Trophoblast cell (in vitro differentiated cells and primary cell): ENCODE data around the gene CIT.

ENCODE experiments used
- DNase-seq, 2 donors: peaks; one replicate each; pipeline ENCODE4 v3.0.0-alpha.2; 2016
- H2AFZ ChIP-seq: 2 replicates; pipeline ENCODE4 v1.6.1; 2013; ENCODE audit warnings: low read length, moderate library complexity, mild to moderate bottlenecking; ENCODE audit not compliant: insufficient read depth, poor library complexity
- H2AK5ac ChIP-seq: 2 replicates; pipeline ENCODE4 v1.6.1; 2013; ENCODE audit warnings: mild to moderate bottlenecking, low read length
- H2BK120ac ChIP-seq: 2 replicates; pipeline ENCODE4 v1.6.1; 2013; ENCODE audit warnings: low read length, mild to moderate bottlenecking, moderate library complexity; ENCODE audit not compliant: insufficient read depth, poor library complexity
- H2BK12ac ChIP-seq: 2 replicates; pipeline ENCODE4 v1.6.1; 2013; ENCODE audit warnings: mild to moderate bottlenecking, low read length, moderate library complexity
- H2BK5ac ChIP-seq: 2 replicates; pipeline ENCODE4 v1.6.1; 2013; ENCODE audit warnings: low read length, low read depth, moderate library complexity, mild to moderate bottlenecking; ENCODE audit not compliant: poor library complexity
- H3K14ac ChIP-seq: 2 replicates; pipeline ENCODE4 v1.6.1; 2013; ENCODE audit warnings: mild to moderate bottlenecking, low read length
- H3K18ac ChIP-seq: 2 replicates; pipeline ENCODE4 v1.6.1; 2013; ENCODE audit warnings: mild to moderate bottlenecking, low read length
- H3K23ac ChIP-seq: 2 replicates; pipeline ENCODE4 v1.6.1; 2013; ENCODE audit warnings: low read length
- H3K27ac ChIP-seq: 2 replicates; pipeline ENCODE4 v1.5.1; 2013; ENCODE audit warnings: low read depth, mild to moderate bottlenecking, inconsistent platforms, low read length, moderate library complexity
- H3K27me3 ChIP-seq: 2 replicates; pipeline ENCODE4 v1.6.1; 2013; ENCODE audit warnings: inconsistent platforms, mild to moderate bottlenecking, low read length, moderate library complexity; ENCODE audit not compliant: insufficient read depth
- H3K36me3 ChIP-seq, 2 experiments: 1 replicate in 1 of 2; 2 replicates in 1 of 2; pipeline ENCODE4 v1.6.1; 2013; ENCODE audit warnings: low read length in 2 of 2, mild to moderate bottlenecking in 2 of 2, moderate library complexity in 1 of 2; ENCODE audit not compliant: insufficient read depth in 2 of 2, control insufficient read depth in 1 of 2
- H3K4ac ChIP-seq: 2 replicates; pipeline ENCODE4 v1.6.1; 2013; ENCODE audit warnings: low read depth, mild to moderate bottlenecking, low read length, moderate library complexity
- H3K4me1 ChIP-seq, 2 experiments: 1 replicate in 1 of 2; 2 replicates in 1 of 2; pipeline ENCODE4 v1.6.1; 2013; ENCODE audit warnings: low read length in 2 of 2, mild to moderate bottlenecking in 2 of 2, moderate library complexity in 1 of 2; ENCODE audit not compliant: insufficient read depth in 2 of 2, control insufficient read depth in 1 of 2
- H3K4me2 ChIP-seq: 2 replicates; pipeline ENCODE4 v1.6.1; 2013; ENCODE audit warnings: inconsistent platforms, mild to moderate bottlenecking, low read length, moderate library complexity
- H3K4me3 ChIP-seq: 2 replicates; pipeline ENCODE4 v1.5.1; 2013; ENCODE audit warnings: mild to moderate bottlenecking, low read depth, low read length, inconsistent platforms
- H3K79me1 ChIP-seq: one replicate; pipeline ENCODE4 v1.6.1; 2013; ENCODE audit warnings: low read length
- H3K79me2 ChIP-seq: 2 replicates; pipeline ENCODE4 v1.6.1; 2013; ENCODE audit warnings: low read length, mild to moderate bottlenecking; ENCODE audit not compliant: control insufficient read depth, insufficient read depth, poor library complexity
- H3K9ac ChIP-seq: 2 replicates; pipeline ENCODE4 v1.6.1; 2013; ENCODE audit warnings: mild to moderate bottlenecking, low read length
- H3K9me3 ChIP-seq: 2 replicates; pipeline ENCODE4 v1.6.1; 2013; ENCODE audit warnings: low read depth, mild to moderate bottlenecking, control low read depth, inconsistent platforms, low read length; ENCODE audit not compliant: insufficient read depth
- H4K12ac ChIP-seq: 2 replicates; pipeline ENCODE4 v1.6.1; 2013; ENCODE audit warnings: low read depth, mild to moderate bottlenecking, low read length, moderate library complexity
- H4K8ac ChIP-seq: 2 replicates; pipeline ENCODE4 v1.6.1; 2013; ENCODE audit warnings: low read depth, mild to moderate bottlenecking, low read length, moderate library complexity
- H4K91ac ChIP-seq: one replicate; pipeline ENCODE4 v1.6.1; 2013; ENCODE audit warnings: low read depth, mild to moderate bottlenecking, low read length, moderate library complexity
- WGBS: extraction: QIAGEN DNeasy Blood & Tissue Kit; methylation state at CpG from one replicate; pipeline ENCODE4 v1.1.7; 2013; ENCODE audit warnings: missing lambda C conversion rate; ENCODE audit not compliant: insufficient read length, insufficient coverage; ENCODE audit errors: extremely low coverage; 5-methylcytosine and 5-hydroxymethylcytosine counted together

Gene CIT

GRCh38 chr12:119829439-119829838 lies 47.7 kb downstream of the CIT start:
- no CpG with 5 or more reads among the region's 1 CpG for WGBS
- no peaks in the 10 kb centered on the region for H3K79me2 ChIP-seq
- H2BK120ac ChIP-seq, result no peak overlapping the region
- no peak overlapping the region for H3K4me3 ChIP-seq
- no peak overlapping the region for H4K12ac ChIP-seq
- no peak overlapping the region for H2BK5ac ChIP-seq
- H3K23ac ChIP-seq, result no peak overlapping the region
- no peak overlapping the region for H4K91ac ChIP-seq
- H3K4me1 ChIP-seq, result no peaks in the 10 kb centered on the region
- DNase-seq, result no peak
- no peak overlapping the region for H3K4ac ChIP-seq
- H3K18ac ChIP-seq, result no peak overlapping the region
- no peaks in the 10 kb centered on the region for H3K9me3 ChIP-seq
- no peak overlapping the region for H3K9ac ChIP-seq
- H3K27me3 ChIP-seq, result no peaks in the 10 kb centered on the region
- no peak overlapping the region for H3K14ac ChIP-seq
- H4K8ac ChIP-seq, result no peak overlapping the region
- no peaks in the 10 kb centered on the region for H3K36me3 ChIP-seq
- H2AFZ ChIP-seq, result no peak overlapping the region
- no peak overlapping the region for H3K27ac ChIP-seq
- H2AK5ac ChIP-seq, result no peak overlapping the region
- no peak overlapping the region for H2BK12ac ChIP-seq
- H3K79me1 ChIP-seq, result no peaks in the 10 kb centered on the region
- no peak overlapping the region for H3K4me2 ChIP-seq

- H4K91ac ChIP-seq, result no peak overlapping the region
- DNase-seq, result no peak
- H3K4ac ChIP-seq, result no peak overlapping the region
- H4K12ac ChIP-seq, result no peak overlapping the region
- H3K27me3 ChIP-seq, result no peaks in the 10 kb centered on the region
- no peak overlapping the region for H3K27ac ChIP-seq
- H3K9me3 ChIP-seq, result no peaks in the 10 kb centered on the region
- no peak overlapping the region for H3K4me3 ChIP-seq
- no peak overlapping the region for H2BK5ac ChIP-seq
- no peaks in the 10 kb centered on the region for H3K4me1 ChIP-seq
- H2AK5ac ChIP-seq, result no peak overlapping the region
- no peak overlapping the region for H3K9ac ChIP-seq
- no peak overlapping the region for H2AFZ ChIP-seq
- no peaks in the 10 kb centered on the region for H3K79me1 ChIP-seq
- H4K8ac ChIP-seq, result no peak overlapping the region
- no peaks in the 10 kb centered on the region for H3K79me2 ChIP-seq
- H3K18ac ChIP-seq, result no peak overlapping the region
- no CpG with 5 or more reads among the region's 5 CpGs for WGBS
- H2BK120ac ChIP-seq, result no peak overlapping the region
- H2BK12ac ChIP-seq, result no peak overlapping the region
- H3K23ac ChIP-seq, result no peak overlapping the region
- H3K14ac ChIP-seq, result no peak overlapping the region
- no peak overlapping the region for H3K4me2 ChIP-seq
- H3K36me3 ChIP-seq, result no peaks in the 10 kb centered on the region
These were observed 48.8 kb downstream of the CIT start for GRCh38 chr12:119828300-119828699.

GRCh38 chr12:119827760-119828159 lies 49.4 kb downstream of the CIT start:
- no peak overlapping the region for H2AFZ ChIP-seq
- no peaks in the 10 kb centered on the region for H3K4me1 ChIP-seq
- no peaks in the 10 kb centered on the region for H3K9me3 ChIP-seq
- H3K36me3 ChIP-seq, result no peaks in the 10 kb centered on the region
- H3K14ac ChIP-seq, result no peak overlapping the region
- H4K12ac ChIP-seq, result no peak overlapping the region
- no peaks in the 10 kb centered on the region for H3K79me1 ChIP-seq
- no peak overlapping the region for H3K23ac ChIP-seq
- H3K4me2 ChIP-seq, result no peak overlapping the region
- H3K4ac ChIP-seq, result no peak overlapping the region
- H3K4me3 ChIP-seq, result no peak overlapping the region
- H2BK120ac ChIP-seq, result no peak overlapping the region
- no peaks in the 10 kb centered on the region for H3K79me2 ChIP-seq
- no peak overlapping the region for H4K8ac ChIP-seq
- H3K18ac ChIP-seq, result no peak overlapping the region
- no peak overlapping the region for H3K27ac ChIP-seq
- H4K91ac ChIP-seq, result no peak overlapping the region
- H2BK5ac ChIP-seq, result no peak overlapping the region
- DNase-seq, result no peak
- H3K27me3 ChIP-seq, result no peaks in the 10 kb centered on the region
- H2AK5ac ChIP-seq, result no peak overlapping the region
- H3K9ac ChIP-seq, result no peak overlapping the region
- WGBS, result no CpG with 5 or more reads among the region's 1 CpG
- H2BK12ac ChIP-seq, result no peak overlapping the region

GRCh38 chr12:119826661-119827445 lies 50.3 kb downstream of the CIT start:
- H3K4ac ChIP-seq, result no peak overlapping the region

More at GRCh38 chr12:119826661-119827445, 50.3 kb downstream of the CIT start:
- Histone ChIP-seq H3K79me2 (no peaks in the 10 kb centered on the region), H4K12ac (no peak overlapping the region), H2AK5ac (no peak overlapping the region), H4K91ac (no peak overlapping the region), H2AFZ (no peak overlapping the region), H3K18ac (no peak overlapping the region), H2BK5ac (no peak overlapping the region), H3K27me3 (no peaks in the 10 kb centered on the region), H4K8ac (no peak overlapping the region), H3K14ac (no peak overlapping the region), H3K4me2 (no peak overlapping the region), H3K4me3 (no peak overlapping the region), H3K4me1 (no peaks in the 10 kb centered on the region), H2BK120ac (no peak overlapping the region), H3K27ac (no peak overlapping the region), H3K9me3 (no peaks in the 10 kb centered on the region), H2BK12ac (no peak overlapping the region), H3K79me1 (no peaks in the 10 kb centered on the region), H3K36me3 (no peaks in the 10 kb centered on the region), H3K9ac (no peak overlapping the region), H3K23ac (no peak overlapping the region)
- DNase-seq, result no peak
- WGBS, result no CpG with 5 or more reads among the region's 6 CpGs
